Liver (tissue), 9 donors: ENCODE data around the gene ABCC3. TPM values are rescaled to one million over a fixed set of nuclear protein-coding genes. Genes with fewer than 3 reads are reported as not detected.

Experiments
- DNase-seq: peaks from one replicate; pipeline ENCODE4 v3.0.0-alpha.2; 2017; ENCODE audit warnings: low spot score
- H3K27ac ChIP-seq, 2 donors: one replicate each; pipeline ENCODE4 v1.7.0; 2013; ENCODE audit warnings: inconsistent platforms in 2 of 2, low read length in 2 of 2, control low read depth in 1 of 2, low read depth in 1 of 2, mild to moderate bottlenecking in 1 of 2
- H3K27me3 ChIP-seq, 4 donors: one replicate each; pipeline versions ENCODE4 v1.6.1 to v1.7.0; 2013; ENCODE audit warnings: low read length in 3 of 4, inconsistent platforms in 1 of 4, mild to moderate bottlenecking in 1 of 4, moderate library complexity in 1 of 4; ENCODE audit not compliant: control insufficient read depth in 4 of 4, insufficient read depth in 4 of 4
- H3K36me3 ChIP-seq, 4 donors: one replicate each; pipeline versions ENCODE4 v1.6.1 to v1.7.0; 2013; ENCODE audit warnings: low read length in 3 of 4, mild to moderate bottlenecking in 3 of 4, low read depth in 1 of 4, moderate library complexity in 1 of 4; ENCODE audit not compliant: control insufficient read depth in 4 of 4, insufficient read depth in 3 of 4
- H3K4me1 ChIP-seq, 4 donors: one replicate each; pipeline versions ENCODE4 v1.6.1 to v1.7.0; 2013; ENCODE audit warnings: low read length in 3 of 4, mild to moderate bottlenecking in 3 of 4, moderate library complexity in 1 of 4; ENCODE audit not compliant: control insufficient read depth in 4 of 4, insufficient read depth in 4 of 4
- H3K4me3 ChIP-seq, 3 donors: one replicate each; pipeline versions ENCODE4 v1.6.1 to v1.7.0; 2013; ENCODE audit warnings: low read length in 3 of 3, control low read depth in 1 of 3, low read depth in 1 of 3, mild to moderate bottlenecking in 1 of 3
- H3K9ac ChIP-seq, 2 donors: one replicate each; pipeline ENCODE4 v1.7.0; 2013; ENCODE audit warnings: low read length in 2 of 2, mild to moderate bottlenecking in 2 of 2, moderate library complexity in 2 of 2, control low read depth in 1 of 2, low read depth in 1 of 2
- H3K9me3 ChIP-seq, 4 donors: one replicate each; pipeline versions ENCODE4 v1.6.1 to v1.7.0; 2013; ENCODE audit warnings: low read length in 3 of 4; ENCODE audit not compliant: control insufficient read depth in 4 of 4
- ATF3 ChIP-seq: IDR thresholded peaks from 2 replicates; pipeline ENCODE4 v1.6.1; 2016; ENCODE audit warnings: antibody characterized with exemption
- CTCF ChIP-seq: fragments of 150-350 bp; IDR thresholded peaks from 2 replicates; pipeline ENCODE4 v1.5.1; 2017; ENCODE audit warnings: improper control_type of control experiment, low read depth, low read length; ENCODE audit not compliant: missing input control
- FOXA1 ChIP-seq: IDR thresholded peaks from 2 replicates; pipeline ENCODE4 v1.6.1; 2016; ENCODE audit warnings: antibody characterized with exemption
- FOXA2 ChIP-seq: IDR thresholded peaks from 2 replicates; pipeline ENCODE4 v1.6.1; 2016; ENCODE audit warnings: antibody characterized with exemption
- HNF4A ChIP-seq, 2 donors: conservative IDR thresholded peaks; 2 replicates each; pipeline ENCODE4 v1.6.1; 2016; ENCODE audit warnings: antibody characterized with exemption in 2 of 2, mild to moderate bottlenecking in 2 of 2
- HNF4G ChIP-seq: IDR thresholded peaks from 2 replicates; pipeline ENCODE4 v1.6.1; 2016; ENCODE audit warnings: antibody characterized with exemption
- JUND ChIP-seq, 2 donors: IDR thresholded peaks; 2 replicates each; pipeline ENCODE4 v1.6.1; 2016; ENCODE audit warnings: antibody characterized with exemption in 2 of 2
- NR2F2 ChIP-seq: IDR thresholded peaks from 2 replicates; pipeline ENCODE4 v1.6.1; 2016; ENCODE audit warnings: antibody characterized with exemption
- RAD21 ChIP-seq, 2 donors: IDR thresholded peaks; 2 replicates each; pipeline ENCODE4 v1.6.1; 2016; ENCODE audit warnings: antibody characterized with exemption in 2 of 2, mild to moderate bottlenecking in 2 of 2
- REST ChIP-seq: IDR thresholded peaks from 2 replicates; pipeline ENCODE4 v1.6.1; 2016; ENCODE audit warnings: antibody characterized with exemption, mild to moderate bottlenecking
- SP1 ChIP-seq: IDR thresholded peaks from 2 replicates; pipeline ENCODE4 v1.6.1; 2018; ENCODE audit warnings: antibody characterized with exemption, mild to moderate bottlenecking
- TAF1 ChIP-seq: conservative IDR thresholded peaks from 2 replicates; pipeline ENCODE4 v1.6.1; 2016; ENCODE audit warnings: antibody characterized with exemption, mild to moderate bottlenecking
- YY1 ChIP-seq: IDR thresholded peaks from 2 replicates; pipeline ENCODE4 v1.6.1; 2016; ENCODE audit warnings: antibody characterized with exemption, mild to moderate bottlenecking
- WGBS: extraction: QIAGEN DNeasy Blood & Tissue Kit; methylation state at CpG from one replicate; pipeline ENCODE4 v1.1.7; 2013; 5-methylcytosine and 5-hydroxymethylcytosine counted together
- polyA plus RNA-seq, 2 donors: library from polyadenylated mRNA; stranded (reverse) in 1 of 2; unstranded in 1 of 2; fragments of 200-250 nt in 1 of 2; fragments of >200 nt in 1 of 2; fragmentation: Nextera tagmentation in 1 of 2; extraction: Ambion mirVana in 1 of 2; gene quantifications; one replicate each; pipeline versions ENCODE4 v1.2.1 to v1.2.3, GENCODE V29; 2013 to 2015
- total RNA-seq, 2 donors: library from RNA; depleted of rRNA; stranded (reverse); fragments of >200 nt; gene quantifications; one replicate each; pipeline ENCODE4 v1.2.3, GENCODE V29; 2014
- donor health status: healthy.
- donor health status: healthy.
- donor health status: healthy.
- donor health status: healthy.
- donor health status: healthy.

Gene ABCC3
- total and polyA plus RNA-seq, 4 donors = 10.5 to 197 (median 80.5) TPM

- TF ChIP-seq FOXA2 = no peak
- TF ChIP-seq ATF3 = no peak
- TF ChIP-seq HNF4A (conservative IDR thresholded peaks at IDR 0.05) = no peak
- TF ChIP-seq NR2F2 = no peak
- TF ChIP-seq SP1 = no peak
- TF ChIP-seq RAD21 (IDR thresholded peaks at IDR 0.05) = no peak
- no peaks in the 10 kb centered on the region for H3K9me3 ChIP-seq
- 86% methylated on average over 16 of the region's 16 CpGs for WGBS
- H3K27ac ChIP-seq = peak overlapping the region; percentile 85 to 94
- H3K4me1 ChIP-seq = peaks cover 42 to 87% (median 79%) of the 10 kb centered on the region in 4 donors
- H3K9ac ChIP-seq = no peak overlapping the region
- DNase-seq = no peak
- no peaks in the 10 kb centered on the region for H3K27me3 ChIP-seq
- H3K36me3 ChIP-seq = peaks cover 0 to 4% (median 1%) of the 10 kb centered on the region in 4 donors
- no peak overlapping the region for H3K4me3 ChIP-seq
These were observed 52.8 kb downstream of the ABCC3 start for GRCh38 chr17:50687200-50688066.

GRCh38 chr17:50688245-50688644, 53.6 kb downstream of the ABCC3 start:
- WGBS = 95% methylated on average over 3 of the region's 3 CpGs
- TF ChIP-seq HNF4G = no peak
- no peak for TF ChIP-seq SP1
- TF ChIP-seq ATF3 = no peak
- TF ChIP-seq HNF4A (conservative IDR thresholded peaks at IDR 0.05) = no peak
- no peak for TF ChIP-seq RAD21 (IDR thresholded peaks at IDR 0.05)
- TF ChIP-seq FOXA2 = no peak
- TF ChIP-seq TAF1 = no peak
- TF ChIP-seq JUND (IDR thresholded peaks at IDR 0.05) = no peak
- TF ChIP-seq CTCF = no peak
- no peak for TF ChIP-seq NR2F2
- TF ChIP-seq FOXA1 = no peak
- TF ChIP-seq REST = no peak
- no peak for TF ChIP-seq YY1
- DNase-seq = no peak

More at GRCh38 chr17:50688245-50688644, 53.6 kb downstream of the ABCC3 start:
- Histone ChIP-seq H3K27ac (peak overlapping the region in 1 of 2 donors; percentile 10), H3K4me1 (peaks cover 43 to 89% (median 81%) of the 10 kb centered on the region in 4 donors), H3K36me3 (peaks cover 0 to 4% (median 1%) of the 10 kb centered on the region in 4 donors), H3K9me3 (no peaks in the 10 kb centered on the region), H3K9ac (no peak overlapping the region), H3K4me3 (no peak overlapping the region), H3K27me3 (no peaks in the 10 kb centered on the region)
